SH-SY5Y (cell line): ENCODE results near the gene RIMS3.

ENCODE experiments used
- GATA2 ChIP-seq: IDR thresholded peaks from 2 replicates; pipeline ENCODE4 v1.6.1; 2011; ENCODE audit warnings: mild to moderate bottlenecking, low read depth, low read length
- GATA3 ChIP-seq: IDR thresholded peaks from 2 replicates; pipeline ENCODE4 v1.6.1; 2011; ENCODE audit warnings: low read depth, mild to moderate bottlenecking, low read length, moderate library complexity

DNA sequence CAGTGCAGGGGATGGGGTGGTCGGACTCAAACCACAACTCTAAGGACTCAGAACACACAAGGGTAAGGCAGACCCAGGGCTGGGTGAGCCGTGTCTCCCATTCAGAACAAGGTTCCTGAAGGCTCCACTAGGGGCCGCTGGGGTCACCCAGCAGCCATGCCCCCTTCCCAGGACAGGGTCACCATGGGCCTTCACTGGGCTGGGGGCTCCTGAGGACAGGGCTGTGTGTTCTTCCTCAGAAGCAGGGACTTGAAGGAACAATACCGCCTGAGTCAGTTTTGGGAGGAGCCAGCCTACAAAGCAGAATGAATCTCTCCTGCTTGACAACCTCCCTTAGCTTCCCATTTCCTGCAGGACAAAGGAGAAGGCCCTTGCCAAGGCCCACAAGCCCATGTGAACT lies 15.4 kb downstream of the RIMS3 start:
- TF ChIP-seq GATA2 (no peak), GATA3 (no peak)
